Calu3 (cell line): Measurements from ENCODE around the gene SLC22A1. TPM values are rescaled to one million over a fixed set of nuclear protein-coding genes. Genes with fewer than 3 reads are reported as not detected.
"Not testable (repeated sequence)": the region's sequence is repeated elsewhere in the genome, so short reads cannot be mapped to it uniquely, and the experiment has no call there.

Experiments used
- BruUV-seq: library from RNA; stranded (reverse); fragments of 400-500 nt; replicated peaks from 2 replicates; lab custom pipeline; 2021; lab: Mats Ljungman, UMichigan
- CTCF ChIA-PET: fragments of 300-600 bp; sonication (Branson Sonifier 250); formaldehyde crosslinking; loops from one replicate; lab custom pipeline; 2022; ENCODE audit warnings: antibody characterized with exemption; lab: Charles Lee
- DNase-seq: peaks from one replicate; pipeline ENCODE4 v3.0.0; 2022
- H3K27ac Mint-ChIP-seq: one replicate; pipeline ENCODE4 v1.8.0; 2022; ENCODE audit warnings: mixed read lengths; ENCODE audit not compliant: unreplicated experiment
- H3K27me3 Mint-ChIP-seq: one replicate; pipeline ENCODE4 v1.8.0; 2022; ENCODE audit warnings: mixed read lengths; ENCODE audit not compliant: unreplicated experiment
- H3K36me3 Mint-ChIP-seq: one replicate; pipeline ENCODE4 v1.8.0; 2022; ENCODE audit warnings: mild to moderate bottlenecking, moderate library complexity, mixed read lengths; ENCODE audit not compliant: insufficient read depth, unreplicated experiment
- H3K4me1 Mint-ChIP-seq: one replicate; pipeline ENCODE4 v1.8.0; 2022; ENCODE audit warnings: mild to moderate bottlenecking, low read depth, mixed read lengths; ENCODE audit not compliant: unreplicated experiment
- H3K4me3 Mint-ChIP-seq: one replicate; pipeline ENCODE4 v1.8.0; 2022; ENCODE audit warnings: mild to moderate bottlenecking, low read depth, moderate library complexity, mixed read lengths; ENCODE audit not compliant: unreplicated experiment
- H3K9me3 Mint-ChIP-seq: one replicate; pipeline ENCODE4 v1.8.0; 2022; ENCODE audit warnings: low read depth, mixed read lengths; ENCODE audit not compliant: unreplicated experiment
- CTCF ChIP-seq: fragments of 200-600 bp; IDR thresholded peaks from one replicate; pipeline ENCODE4 v1.8.0; 2022; ENCODE audit warnings: antibody characterized with exemption; ENCODE audit not compliant: unreplicated experiment
- intact Hi-C: fragments of 100-400 bp; cut with micrococcal nuclease; formaldehyde crosslinking; loops from one replicate; pipeline ENCODE4 v1.10.0; 2022; ENCODE audit not compliant: unreplicated experiment
- total RNA-seq: library from RNA; stranded (reverse); gene quantifications from 2 replicates; pipeline ENCODE4 v1.2.3, GENCODE V29; 2022

SLC22A1 gene
- total RNA-seq, 1 experiment from 2014 or later: 5.0 TPM

GRCh38 chr6:160161647-160161986, 40.0 kb downstream of the SLC22A1 start:
- intact Hi-C loops: no loop called here
- no peaks in the 10 kb centered on the region for H3K9me3 Mint-ChIP-seq
- DNase-seq: no peak
- no peak overlapping the region for H3K27ac Mint-ChIP-seq
- BruUV-seq: no TSS peak
- H3K36me3 Mint-ChIP-seq: no peaks in the 10 kb centered on the region
- CTCF ChIA-PET: no interaction called here
- H3K27me3 Mint-ChIP-seq: no peaks in the 10 kb centered on the region
- no peak overlapping the region for H3K4me3 Mint-ChIP-seq
- no peak for TF ChIP-seq CTCF
- no peaks in the 10 kb centered on the region for H3K4me1 Mint-ChIP-seq

- no TSS peak for BruUV-seq
- H3K27me3 Mint-ChIP-seq: no peaks in the 10 kb centered on the region
- intact Hi-C loops: no loop called here
- no peak overlapping the region for H3K27ac Mint-ChIP-seq
- no peak for TF ChIP-seq CTCF
- no peaks in the 10 kb centered on the region for H3K36me3 Mint-ChIP-seq
- no peak for DNase-seq
- no peaks in the 10 kb centered on the region for H3K9me3 Mint-ChIP-seq
- CTCF ChIA-PET: interaction anchor here (0.6 kb wide), 1 partner anchor 17 kb away, joined by 3 read pairs; no protein-coding TSS in a partner anchor
- no peaks in the 10 kb centered on the region for H3K4me1 Mint-ChIP-seq
- H3K4me3 Mint-ChIP-seq: no peak overlapping the region
These were observed 40.5 kb downstream of the SLC22A1 start for GRCh38 chr6:160162030-160162566.

- no peak overlapping the region for H3K4me3 Mint-ChIP-seq
- no peak for DNase-seq
- no peaks in the 10 kb centered on the region for H3K27me3 Mint-ChIP-seq
- no peaks in the 10 kb centered on the region for H3K9me3 Mint-ChIP-seq
- H3K27ac Mint-ChIP-seq: no peak overlapping the region
- H3K4me1 Mint-ChIP-seq: no peaks in the 10 kb centered on the region
- H3K36me3 Mint-ChIP-seq: no peaks in the 10 kb centered on the region
- TF ChIP-seq CTCF: no peak
- CTCF ChIA-PET: no interaction called here
- no TSS peak for BruUV-seq
- intact Hi-C loops: no loop called here
These were observed 41.8 kb downstream of the SLC22A1 start for GRCh38 chr6:160163425-160163824.

- no peaks in the 10 kb centered on the region for H3K9me3 Mint-ChIP-seq
- H3K4me1 Mint-ChIP-seq: no peaks in the 10 kb centered on the region
- H3K4me3 Mint-ChIP-seq: no peak overlapping the region
- CTCF ChIA-PET: no interaction called here
- no peak for TF ChIP-seq CTCF
- H3K27me3 Mint-ChIP-seq: no peaks in the 10 kb centered on the region
- intact Hi-C loops: no loop called here
- no TSS peak for BruUV-seq
- no peak overlapping the region for H3K27ac Mint-ChIP-seq
- no peaks in the 10 kb centered on the region for H3K36me3 Mint-ChIP-seq
- no peak for DNase-seq
These were observed 42.3 kb downstream of the SLC22A1 start for GRCh38 chr6:160163912-160164311.

- CTCF ChIA-PET, H3K27ac Mint-ChIP-seq, H3K9me3 Mint-ChIP-seq, intact Hi-C loops, H3K27me3 Mint-ChIP-seq, H3K4me3 Mint-ChIP-seq, DNase-seq, BruUV-seq, H3K36me3 Mint-ChIP-seq, H3K4me1 Mint-ChIP-seq: not testable (repeated sequence)
These were observed 44.3 kb downstream of the SLC22A1 start for GRCh38 chr6:160165928-160166327.
